Activated naive CD4-positive, alpha-beta T cell treated with anti-CD3 and anti-CD28 coated beads, Interleukin-2, amount 50 U/mL, for 24 hours (primary cell): ENCODE measurements around the gene EMX1.
A peak's percentile ranks its signal among the peaks of the same experiment; 100 is the strongest.

Experiments used
- H3K27ac Mint-ChIP-seq: one replicate; pipeline ENCODE4 v1.8.0; 2021; ENCODE audit warnings: mild to moderate bottlenecking, mixed read lengths
- H3K27me3 Mint-ChIP-seq: one replicate; pipeline ENCODE4 v1.8.0; 2021; ENCODE audit warnings: mixed read lengths
- H3K36me3 Mint-ChIP-seq: one replicate; pipeline ENCODE4 v1.8.0; 2021; ENCODE audit warnings: mixed read lengths
- H3K4me1 Mint-ChIP-seq: one replicate; pipeline ENCODE4 v1.8.0; 2021; ENCODE audit warnings: mixed read lengths
- H3K4me3 Mint-ChIP-seq: one replicate; pipeline ENCODE4 v1.8.0; 2021; ENCODE audit warnings: mild to moderate bottlenecking, mixed read lengths
- H3K9me3 Mint-ChIP-seq: one replicate; pipeline ENCODE4 v1.8.0; 2021; ENCODE audit warnings: mixed read lengths

The EMX1 gene

GRCh38 chr2:72942881-72943418 is 25.6 kb downstream of the EMX1 start:
- no peaks in the 10 kb centered on the region for H3K27me3 Mint-ChIP-seq
- no peaks in the 10 kb centered on the region for H3K36me3 Mint-ChIP-seq
- no peak overlapping the region for H3K4me3 Mint-ChIP-seq
- no peaks in the 10 kb centered on the region for H3K9me3 Mint-ChIP-seq
- H3K4me1 Mint-ChIP-seq, result no peaks in the 10 kb centered on the region
- no peak overlapping the region for H3K27ac Mint-ChIP-seq

GRCh38 chr2:72943540-72944395 is 26.4 kb downstream of the EMX1 start:
- H3K4me1 Mint-ChIP-seq, result no peaks in the 10 kb centered on the region
- no peak overlapping the region for H3K4me3 Mint-ChIP-seq
- no peak overlapping the region for H3K27ac Mint-ChIP-seq
- no peaks in the 10 kb centered on the region for H3K27me3 Mint-ChIP-seq
- no peaks in the 10 kb centered on the region for H3K9me3 Mint-ChIP-seq
- H3K36me3 Mint-ChIP-seq, result no peaks in the 10 kb centered on the region

- Mint-ChIP-seq H3K4me1 (no peaks in the 10 kb centered on the region), H3K4me3 (no peak overlapping the region), H3K9me3 (no peaks in the 10 kb centered on the region), H3K36me3 (no peaks in the 10 kb centered on the region), H3K27me3 (no peaks in the 10 kb centered on the region), H3K27ac (no peak overlapping the region)
These were observed 27.6 kb downstream of the EMX1 start for GRCh38 chr2:72944804-72945449.

- no peaks in the 10 kb centered on the region for H3K9me3 Mint-ChIP-seq
- H3K36me3 Mint-ChIP-seq, result no peaks in the 10 kb centered on the region
- no peaks in the 10 kb centered on the region for H3K27me3 Mint-ChIP-seq
- H3K27ac Mint-ChIP-seq, result peak overlapping the region; percentile 82
- no peaks in the 10 kb centered on the region for H3K4me1 Mint-ChIP-seq
- no peak overlapping the region for H3K4me3 Mint-ChIP-seq
These were observed 28.2 kb downstream of the EMX1 start for GRCh38 chr2:72945450-72946019.

GRCh38 chr2:72946466-72946865 is 29.1 kb downstream of the EMX1 start:
- no peaks in the 10 kb centered on the region for H3K4me1 Mint-ChIP-seq
- H3K4me3 Mint-ChIP-seq, result no peak overlapping the region
- H3K27me3 Mint-ChIP-seq, result no peaks in the 10 kb centered on the region
- H3K9me3 Mint-ChIP-seq, result no peaks in the 10 kb centered on the region
- no peaks in the 10 kb centered on the region for H3K36me3 Mint-ChIP-seq
- H3K27ac Mint-ChIP-seq, result no peak overlapping the region

GRCh38 chr2:72947952-72948830 is 30.9 kb downstream of the EMX1 start:
- Mint-ChIP-seq H3K9me3 (no peaks in the 10 kb centered on the region), H3K27ac (no peak overlapping the region), H3K27me3 (no peaks in the 10 kb centered on the region), H3K4me3 (no peak overlapping the region), H3K4me1 (peaks cover under 1% of the 10 kb centered on the region), H3K36me3 (no peaks in the 10 kb centered on the region)

GRCh38 chr2:72949045-72949444 is 31.7 kb downstream of the EMX1 start:
- Mint-ChIP-seq H3K4me1 (peaks cover 9% of the 10 kb centered on the region), H3K27ac (no peak overlapping the region), H3K36me3 (no peaks in the 10 kb centered on the region), H3K9me3 (no peaks in the 10 kb centered on the region), H3K27me3 (no peaks in the 10 kb centered on the region), H3K4me3 (no peak overlapping the region)

GRCh38 chr2:72949642-72950041 is 32.3 kb downstream of the EMX1 start:
- Mint-ChIP-seq H3K4me1 (peaks cover 15% of the 10 kb centered on the region), H3K9me3 (no peaks in the 10 kb centered on the region), H3K4me3 (no peak overlapping the region), H3K36me3 (no peaks in the 10 kb centered on the region), H3K27me3 (no peaks in the 10 kb centered on the region), H3K27ac (no peak overlapping the region)

- Mint-ChIP-seq H3K27ac (no peak overlapping the region), H3K4me3 (no peak overlapping the region), H3K4me1 (peaks cover 15% of the 10 kb centered on the region), H3K9me3 (no peaks in the 10 kb centered on the region), H3K36me3 (no peaks in the 10 kb centered on the region), H3K27me3 (no peaks in the 10 kb centered on the region)
These were observed 33.4 kb downstream of the EMX1 start for GRCh38 chr2:72950558-72951255.

- Mint-ChIP-seq H3K4me3 (no peak overlapping the region), H3K27ac (no peak overlapping the region), H3K4me1 (peaks cover 15% of the 10 kb centered on the region), H3K9me3 (no peaks in the 10 kb centered on the region), H3K36me3 (no peaks in the 10 kb centered on the region), H3K27me3 (no peaks in the 10 kb centered on the region)
These were observed 34.2 kb downstream of the EMX1 start for GRCh38 chr2:72951303-72952095.

- Mint-ChIP-seq H3K27ac (no peak overlapping the region), H3K4me1 (peaks cover 15% of the 10 kb centered on the region), H3K27me3 (no peaks in the 10 kb centered on the region), H3K36me3 (no peaks in the 10 kb centered on the region), H3K4me3 (no peak overlapping the region), H3K9me3 (no peaks in the 10 kb centered on the region)
These were observed 34.9 kb downstream of the EMX1 start for GRCh38 chr2:72952110-72952823.

GRCh38 chr2:72952961-72953360 is 35.6 kb downstream of the EMX1 start:
- peaks cover 15% of the 10 kb centered on the region for H3K4me1 Mint-ChIP-seq
- H3K27me3 Mint-ChIP-seq, result no peaks in the 10 kb centered on the region
- H3K27ac Mint-ChIP-seq, result no peak overlapping the region
- no peaks in the 10 kb centered on the region for H3K36me3 Mint-ChIP-seq
- H3K4me3 Mint-ChIP-seq, result no peak overlapping the region
- no peaks in the 10 kb centered on the region for H3K9me3 Mint-ChIP-seq

- no peak overlapping the region for H3K27ac Mint-ChIP-seq
- H3K9me3 Mint-ChIP-seq, result no peaks in the 10 kb centered on the region
- H3K36me3 Mint-ChIP-seq, result no peaks in the 10 kb centered on the region
These were observed 36.2 kb downstream of the EMX1 start for GRCh38 chr2:72953528-72953927.

GRCh38 chr2:72953976-72954375 is 36.7 kb downstream of the EMX1 start:
- no peaks in the 10 kb centered on the region for H3K27me3 Mint-ChIP-seq
- H3K4me1 Mint-ChIP-seq, result peaks cover 15% of the 10 kb centered on the region
- peak overlapping the region; percentile 55 for H3K4me3 Mint-ChIP-seq
- H3K9me3 Mint-ChIP-seq, result no peaks in the 10 kb centered on the region
- no peaks in the 10 kb centered on the region for H3K36me3 Mint-ChIP-seq
- H3K27ac Mint-ChIP-seq, result peak overlapping the region; percentile 46

More at GRCh38 chr2:72953528-72953927, 36.2 kb downstream of the EMX1 start:
- peak overlapping the region; percentile 5 for H3K4me3 Mint-ChIP-seq
- H3K27me3 Mint-ChIP-seq, result no peaks in the 10 kb centered on the region
- peaks cover 15% of the 10 kb centered on the region for H3K4me1 Mint-ChIP-seq
